Lower leg skin (tissue), 4 donors: Measurements from ENCODE around the gene PRKCZ. TPM values are rescaled to one million over a fixed set of nuclear protein-coding genes. Genes with fewer than 3 reads are reported as not detected.
"Not testable (repeated sequence)": the region's sequence is repeated elsewhere in the genome, so short reads cannot be mapped to it uniquely, and the experiment has no call there.

ENCODE experiments used
- DNase-seq, 2 donors: peaks; one replicate each; pipeline ENCODE4 v3.0.0-alpha.2; 2019; ENCODE audit warnings: low spot score in 2 of 2
- H3K4me3 ChIP-seq: fragments of 200-600 bp; sonication (generic); 2 replicates; pipeline ENCODE4 v1.5.1; 2017; ENCODE audit warnings: mild to moderate bottlenecking, low read depth; ENCODE audit not compliant: poor library complexity, severe bottlenecking
- CTCF ChIP-seq, 3 donors: fragments of 450-650 bp; IDR thresholded peaks; one replicate each; pipeline ENCODE4 v1.5.1; 2016; ENCODE audit warnings: antibody characterized with exemption in 3 of 3, mild to moderate bottlenecking in 3 of 3, moderate library complexity in 2 of 3
- POLR2A ChIP-seq, 2 donors: fragments of 450-650 bp; IDR thresholded peaks; one replicate each; pipeline ENCODE4 v1.6.1; 2016 to 2017; ENCODE audit warnings: antibody characterized with exemption in 2 of 2, mild to moderate bottlenecking in 1 of 2, moderate library complexity in 1 of 2
- WGBS, 2 donors: methylation state at CpG; one replicate each; pipeline ENCODE4 v1.1.5; 2018; 5-methylcytosine and 5-hydroxymethylcytosine counted together
- intact Hi-C: fragments of 100-400 bp; cut with DNase I; formaldehyde crosslinking; loops from one replicate; pipeline ENCODE4 v1.15.0; 2023; ENCODE audit warnings: low total_unique reads
- total RNA-seq, 4 donors: library from RNA; depleted of rRNA; stranded (reverse); fragments of >200 nt; gene quantifications; one replicate each; pipeline ENCODE4 v1.1.0, GENCODE V29; 2016

PRKCZ gene
- total RNA-seq, 4 donors from 2014 or later = 25.9 to 32.2 (median 26.8) TPM

- no peak for DNase-seq
- 87 to 97% methylated on average over 12 to 14 of the region's 14 CpGs for WGBS, 2 donors
- H3K4me3 ChIP-seq = no peak overlapping the region
- intact Hi-C loops = no loop called here
- TF ChIP-seq CTCF (IDR thresholded peaks at IDR 0.05) (no peak), POLR2A (IDR thresholded peaks at IDR 0.05) (no peak)
These were observed 42.8 kb downstream of the PRKCZ start for GRCh38 chr1:2093055-2093454.

GRCh38 chr1:2093636-2094035 is 43.4 kb downstream of the PRKCZ start:
- TF ChIP-seq POLR2A (IDR thresholded peaks at IDR 0.05) = no peak
- no peak for TF ChIP-seq CTCF (IDR thresholded peaks at IDR 0.05)
- no peak for DNase-seq
- intact Hi-C loops = no loop called here
- H3K4me3 ChIP-seq = no peak overlapping the region
- 69 to 85% methylated on average over 6 to 25 of the region's 26 CpGs for WGBS, 2 donors

GRCh38 chr1:2094269-2095158 is 44.3 kb downstream of the PRKCZ start:
- 94% methylated on average over 54 to 60 of the region's 60 CpGs for WGBS, 2 donors
- H3K4me3 ChIP-seq, DNase-seq, intact Hi-C loops: not testable (repeated sequence)

GRCh38 chr1:2095394-2095793 is 45.2 kb downstream of the PRKCZ start:
- H3K4me3 ChIP-seq = no peak overlapping the region
- intact Hi-C loops = no loop called here
- no peak for DNase-seq
- 85 to 88% methylated on average over 14 to 17 of the region's 17 CpGs for WGBS, 2 donors
- TF ChIP-seq CTCF (IDR thresholded peaks at IDR 0.05) = no peak
- TF ChIP-seq POLR2A (IDR thresholded peaks at IDR 0.05) = no peak

GRCh38 chr1:2095981-2096736 is 45.9 kb downstream of the PRKCZ start:
- no peak overlapping the region for H3K4me3 ChIP-seq
- intact Hi-C loops = no loop called here
- TF ChIP-seq CTCF (IDR thresholded peaks at IDR 0.05) (no peak), POLR2A (IDR thresholded peaks at IDR 0.05) (no peak)
- 93% methylated on average over 32 of the region's 34 CpGs for WGBS, 2 donors
- no peak for DNase-seq
